ENCODE data around the gene VPS33A. TPM values are rescaled to one million over a fixed set of nuclear protein-coding genes. Genes with fewer than 3 reads are reported as not detected.

Gene VPS33A
- total and polyA plus RNA-seq, 10 of the 15 experiments (the other 5 are each of a cell fraction or from before 2014, with no cell fraction given), result 7.7 to 33.6 (median 21.6) TPM

DNA sequence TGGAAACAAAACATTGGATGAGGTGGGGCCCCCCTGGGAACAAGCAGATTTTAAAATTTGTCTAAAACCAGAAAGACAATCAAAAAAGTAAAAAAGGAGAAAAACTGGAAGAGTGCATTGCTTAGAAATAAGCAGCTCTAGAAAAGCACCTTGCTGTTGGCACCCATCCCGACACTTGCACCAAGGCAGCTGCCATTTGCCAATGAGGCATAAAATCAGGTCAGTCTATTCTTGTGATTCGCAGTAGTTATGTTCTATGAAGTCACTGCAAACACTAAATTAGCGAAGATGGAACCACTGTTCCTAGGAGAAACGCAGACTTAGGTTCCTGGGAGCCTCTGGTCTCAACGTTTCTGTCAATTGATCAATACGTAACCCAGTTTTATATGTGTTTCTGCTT lies 16.2 kb downstream of the VPS33A start (continued):
- TF ChIP-seq, protein P1, sequence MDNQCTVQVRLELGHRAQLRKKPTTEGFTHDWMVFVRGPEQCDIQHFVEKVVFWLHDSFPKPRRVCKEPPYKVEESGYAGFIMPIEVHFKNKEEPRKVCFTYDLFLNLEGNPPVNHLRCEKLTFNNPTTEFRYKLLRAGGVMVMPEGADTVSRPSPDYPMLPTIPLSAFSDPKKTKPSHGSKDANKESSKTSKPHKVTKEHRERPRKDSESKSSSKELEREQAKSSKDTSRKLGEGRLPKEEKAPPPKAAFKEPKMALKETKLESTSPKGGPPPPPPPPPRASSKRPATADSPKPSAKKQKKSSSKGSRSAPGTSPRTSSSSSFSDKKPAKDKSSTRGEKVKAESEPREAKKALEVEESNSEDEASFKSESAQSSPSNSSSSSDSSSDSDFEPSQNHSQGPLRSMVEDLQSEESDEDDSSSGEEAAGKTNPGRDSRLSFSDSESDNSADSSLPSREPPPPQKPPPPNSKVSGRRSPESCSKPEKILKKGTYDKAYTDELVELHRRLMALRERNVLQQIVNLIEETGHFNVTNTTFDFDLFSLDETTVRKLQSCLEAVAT (IDR thresholded peaks at IDR 0.05), result no peak

DNA sequence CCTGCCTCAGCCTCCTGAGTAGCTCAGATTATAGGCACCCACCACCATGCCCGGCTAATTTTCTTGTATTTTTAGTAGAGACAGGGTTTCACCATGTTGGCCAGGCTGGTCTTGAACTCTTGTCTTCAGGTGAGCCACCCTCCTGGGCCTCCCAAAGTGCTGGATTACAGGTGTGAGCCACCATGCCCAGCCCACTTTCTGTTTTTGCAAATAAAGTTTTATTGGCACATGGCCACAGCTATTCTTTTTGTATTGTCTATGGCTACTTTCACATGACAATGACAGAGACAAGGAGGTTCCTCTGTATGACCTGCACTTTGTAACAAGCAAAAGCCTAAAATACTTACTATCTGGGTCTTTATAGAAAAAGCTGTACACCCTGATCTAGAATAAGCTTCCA lies 20.7 kb downstream of the VPS33A start:
- ChIA-PET RAD21 (ENCODE audit: unreplicated experiment) (interaction anchor here (1.0 to 1.8 kb wide), 2 partner anchors 21 to 79 kb away, joined by 4 to 7 read pairs; partner anchors contain the start of gene VPS33A), SMC1A (ENCODE audit: uncharacterized antibody, unreplicated experiment) (interaction anchor here (0.6 to 2.2 kb wide), 4 partner anchors 20 to 177 kb away, joined by 3 to 6 read pairs (median 5); partner anchors contain the start of genes DIABLO and VPS33A), CTCF (interaction anchor here (1.5 to 1.7 kb wide), 2 partner anchors 20 to 22 kb away, joined by 4 to 7 read pairs; no protein-coding TSS in a partner anchor), POLR2A (interaction anchor here (0.6 to 1.1 kb wide), 4 partner anchors 7 to 21 kb away, joined by 3 to 4 read pairs (median 3); no protein-coding TSS in a partner anchor)
- H3K36me3 ChIP-seq (ENCODE audit: control insufficient read depth in 2 of 2, insufficient read depth in 2 of 2, low read length in 1 of 2), result peaks cover 0 to 6% of the 10 kb centered on the region in 2 experiments; a peak in 2 of 4 replicates
- no peaks in the 10 kb centered on the region for H4K20me1 ChIP-seq (ENCODE audit: control insufficient read depth, insufficient read depth)
- no peak overlapping the region for H3K9ac ChIP-seq (ENCODE audit: control insufficient read depth, insufficient read depth, low read length)
- no peak for FAIRE-seq
- 0 out of 2 replicates have a peak overlapping the region, but pooled peaks have one; percentile 33 for H3K4me2 ChIP-seq (ENCODE audit: control insufficient read depth, insufficient read depth)
- no peak for DNase-seq (ENCODE audit: low read depth, low spot score)
- no peak overlapping the region; the same call in 1 of the 2 replicates for H2AFZ ChIP-seq (ENCODE audit: control insufficient read depth, low read depth, low read length)
- BruUV-seq (replicated peaks), result no TSS peak
- intact Hi-C loops (cut with micrococcal nuclease; ENCODE audit: unreplicated experiment), result no loop called here
- 100% methylated on average over 1 of the region's 1 CpG for WGBS (ENCODE audit: insufficient coverage, insufficient replicate concordance, low lambda C conversion rate, missing lambda C conversion rate)
- no peaks in the 10 kb centered on the region for H3K79me2 ChIP-seq (ENCODE audit: control insufficient read depth, insufficient read depth, low read length)
- no peaks in the 10 kb centered on the region for H3K27me3 ChIP-seq (replicated peaks in 1 of 2; ENCODE audit: control insufficient read depth in 2 of 2, insufficient read depth in 2 of 2, low read length in 1 of 2)
- peaks cover 15% of the 10 kb centered on the region for H3K4me1 ChIP-seq (ENCODE audit: control insufficient read depth, insufficient read depth, low read length)
- H3K4me3 ChIP-seq, result no peak overlapping the region
- H3K27ac ChIP-seq (ENCODE audit: control insufficient read depth, insufficient read depth), result no peak overlapping the region
- in situ Hi-C loops (cut with MboI), result no loop called here
- no peaks in the 10 kb centered on the region for H3K9me3 ChIP-seq (replicated peaks; ENCODE audit: control insufficient read depth, insufficient read depth, low read length)
- ATAC-seq, result no peak
- TF ChIP-seq FOXM1 (IDR thresholded peaks at IDR 0.05; ENCODE audit: low read depth, low read length) (no peak), LARP7 (IDR thresholded peaks at IDR 0.05) (no peak), EP300 (IDR thresholded peaks at IDR 0.05; ENCODE audit: borderline replicate concordance in 1 of 2, control insufficient read depth in 1 of 2, low read depth in 2 of 2, low read length in 2 of 2) (no peak), CREB1 (IDR thresholded peaks at IDR 0.05; ENCODE audit: low read depth) (no peak)
- TF ChIP-seq, protein P2, sequence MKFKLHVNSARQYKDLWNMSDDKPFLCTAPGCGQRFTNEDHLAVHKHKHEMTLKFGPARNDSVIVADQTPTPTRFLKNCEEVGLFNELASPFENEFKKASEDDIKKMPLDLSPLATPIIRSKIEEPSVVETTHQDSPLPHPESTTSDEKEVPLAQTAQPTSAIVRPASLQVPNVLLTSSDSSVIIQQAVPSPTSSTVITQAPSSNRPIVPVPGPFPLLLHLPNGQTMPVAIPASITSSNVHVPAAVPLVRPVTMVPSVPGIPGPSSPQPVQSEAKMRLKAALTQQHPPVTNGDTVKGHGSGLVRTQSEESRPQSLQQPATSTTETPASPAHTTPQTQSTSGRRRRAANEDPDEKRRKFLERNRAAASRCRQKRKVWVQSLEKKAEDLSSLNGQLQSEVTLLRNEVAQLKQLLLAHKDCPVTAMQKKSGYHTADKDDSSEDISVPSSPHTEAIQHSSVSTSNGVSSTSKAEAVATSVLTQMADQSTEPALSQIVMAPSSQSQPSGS (IDR thresholded peaks at IDR 0.05; ENCODE audit: low read length), result no peak
- TF ChIP-seq, protein P3, sequence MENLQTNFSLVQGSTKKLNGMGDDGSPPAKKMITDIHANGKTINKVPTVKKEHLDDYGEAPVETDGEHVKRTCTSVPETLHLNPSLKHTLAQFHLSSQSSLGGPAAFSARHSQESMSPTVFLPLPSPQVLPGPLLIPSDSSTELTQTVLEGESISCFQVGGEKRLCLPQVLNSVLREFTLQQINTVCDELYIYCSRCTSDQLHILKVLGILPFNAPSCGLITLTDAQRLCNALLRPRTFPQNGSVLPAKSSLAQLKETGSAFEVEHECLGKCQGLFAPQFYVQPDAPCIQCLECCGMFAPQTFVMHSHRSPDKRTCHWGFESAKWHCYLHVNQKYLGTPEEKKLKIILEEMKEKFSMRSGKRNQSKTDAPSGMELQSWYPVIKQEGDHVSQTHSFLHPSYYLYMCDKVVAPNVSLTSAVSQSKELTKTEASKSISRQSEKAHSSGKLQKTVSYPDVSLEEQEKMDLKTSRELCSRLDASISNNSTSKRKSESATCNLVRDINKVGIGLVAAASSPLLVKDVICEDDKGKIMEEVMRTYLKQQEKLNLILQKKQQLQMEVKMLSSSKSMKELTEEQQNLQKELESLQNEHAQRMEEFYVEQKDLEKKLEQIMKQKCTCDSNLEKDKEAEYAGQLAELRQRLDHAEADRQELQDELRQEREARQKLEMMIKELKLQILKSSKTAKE (IDR thresholded peaks at IDR 0.05; ENCODE audit: low read depth, poor library complexity, severe bottlenecking), result no peak
- TF ChIP-seq, protein P4, sequence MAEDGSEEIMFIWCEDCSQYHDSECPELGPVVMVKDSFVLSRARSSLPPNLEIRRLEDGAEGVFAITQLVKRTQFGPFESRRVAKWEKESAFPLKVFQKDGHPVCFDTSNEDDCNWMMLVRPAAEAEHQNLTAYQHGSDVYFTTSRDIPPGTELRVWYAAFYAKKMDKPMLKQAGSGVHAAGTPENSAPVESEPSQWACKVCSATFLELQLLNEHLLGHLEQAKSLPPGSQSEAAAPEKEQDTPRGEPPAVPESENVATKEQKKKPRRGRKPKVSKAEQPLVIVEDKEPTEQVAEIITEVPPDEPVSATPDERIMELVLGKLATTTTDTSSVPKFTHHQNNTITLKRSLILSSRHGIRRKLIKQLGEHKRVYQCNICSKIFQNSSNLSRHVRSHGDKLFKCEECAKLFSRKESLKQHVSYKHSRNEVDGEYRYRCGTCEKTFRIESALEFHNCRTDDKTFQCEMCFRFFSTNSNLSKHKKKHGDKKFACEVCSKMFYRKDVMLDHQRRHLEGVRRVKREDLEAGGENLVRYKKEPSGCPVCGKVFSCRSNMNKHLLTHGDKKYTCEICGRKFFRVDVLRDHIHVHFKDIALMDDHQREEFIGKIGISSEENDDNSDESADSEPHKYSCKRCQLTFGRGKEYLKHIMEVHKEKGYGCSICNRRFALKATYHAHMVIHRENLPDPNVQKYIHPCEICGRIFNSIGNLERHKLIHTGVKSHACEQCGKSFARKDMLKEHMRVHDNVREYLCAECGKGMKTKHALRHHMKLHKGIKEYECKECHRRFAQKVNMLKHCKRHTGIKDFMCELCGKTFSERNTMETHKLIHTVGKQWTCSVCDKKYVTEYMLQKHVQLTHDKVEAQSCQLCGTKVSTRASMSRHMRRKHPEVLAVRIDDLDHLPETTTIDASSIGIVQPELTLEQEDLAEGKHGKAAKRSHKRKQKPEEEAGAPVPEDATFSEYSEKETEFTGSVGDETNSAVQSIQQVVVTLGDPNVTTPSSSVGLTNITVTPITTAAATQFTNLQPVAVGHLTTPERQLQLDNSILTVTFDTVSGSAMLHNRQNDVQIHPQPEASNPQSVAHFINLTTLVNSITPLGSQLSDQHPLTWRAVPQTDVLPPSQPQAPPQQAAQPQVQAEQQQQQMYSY (CRISPR knock-in tag; IDR thresholded peaks at IDR 0.05), result no peak
